ENCODE measurements around the gene BBX. TPM values are rescaled to one million over a fixed set of nuclear protein-coding genes. Genes with fewer than 3 reads are reported as not detected.

The BBX gene
- total and polyA plus RNA-seq, 2 of the 4 experiments (the other 2 are of a cell fraction): 13.6 to 107 TPM

DNA sequence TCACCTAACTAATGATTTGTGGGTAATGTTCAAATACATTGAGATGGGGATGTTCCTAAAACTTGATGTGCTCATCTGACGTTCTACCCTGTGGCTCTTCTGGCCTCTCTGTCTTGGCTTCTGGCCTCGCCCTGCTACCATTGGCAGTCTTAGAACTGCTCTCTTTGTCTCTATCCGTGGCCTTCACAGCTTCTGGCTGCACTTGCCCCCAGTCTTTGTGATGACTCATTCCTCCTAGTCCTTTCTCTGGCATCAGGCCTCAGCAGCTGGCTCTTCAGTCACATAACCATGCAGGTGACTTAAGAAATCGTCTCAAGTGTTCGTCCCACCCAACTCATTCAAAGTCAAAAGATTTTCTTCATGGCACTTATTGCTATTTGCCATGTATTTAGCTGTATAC, 188.1 kb downstream of the BBX start:
- Histone ChIP-seq H2BK120ac (ENCODE audit: low read depth, low read length) (no peak overlapping the region), H3K79me1 (ENCODE audit: low read depth in 1 of 2, low read length in 2 of 2) (no peaks in the 10 kb centered on the region), H3K9me3 (ENCODE audit: control insufficient read depth, insufficient read depth, low read length) (no peaks in the 10 kb centered on the region), H2BK5ac (ENCODE audit: low read depth, low read length, poor library complexity, severe bottlenecking) (no peak overlapping the region), H3K9me1 (ENCODE audit: insufficient read depth, low read length) (no peaks in the 10 kb centered on the region; the same call in 1 of the 2 replicates), H3K56ac (ENCODE audit: extremely low read depth, insufficient read depth, low read length) (no peak overlapping the region), H3K4ac (ENCODE audit: low read depth, low read length) (no peak overlapping the region), H2AK5ac (ENCODE audit: low read depth, low read length) (no peak overlapping the region), H4K8ac (ENCODE audit: low read depth in 2 of 2, low read length in 2 of 2) (no peak overlapping the region), H4K91ac (ENCODE audit: insufficient read depth, low read depth, low read length) (no peak overlapping the region), H2BK20ac (ENCODE audit: low read depth, low read length) (no peak overlapping the region), H2BK15ac (ENCODE audit: low read depth, low read length) (no peak overlapping the region), H3K9ac (ENCODE audit: low read depth, low read length) (no peak overlapping the region), H3K4me3 (ENCODE audit: insufficient read depth, low read depth, low read length) (no peak overlapping the region), H2AFZ (replicated peaks; ENCODE audit: low read length, poor library complexity) (no peak overlapping the region), H4K5ac (ENCODE audit: low read depth, low read length) (no peak overlapping the region), H3K4me2 (ENCODE audit: low read depth, low read length) (no peak overlapping the region), H3K4me1 (ENCODE audit: control insufficient read depth, insufficient read depth, low read length) (no peaks in the 10 kb centered on the region), H3K27ac (ENCODE audit: insufficient read depth, low read length) (no peak overlapping the region), H3K23ac (ENCODE audit: low read depth, low read length) (no peak overlapping the region), H4K20me1 (ENCODE audit: insufficient read depth, low read length) (no peaks in the 10 kb centered on the region), H3K36me3 (ENCODE audit: control insufficient read depth, insufficient read depth, low read length) (0 out of 2 replicates have a peak, but pooled peaks cover 2% of the 10 kb centered on the region), H2AK9ac (replicated peaks; ENCODE audit: low read depth, low read length, poor library complexity) (no peak overlapping the region), H3K27me3 (ENCODE audit: control insufficient read depth, insufficient read depth, low read length) (no peaks in the 10 kb centered on the region), H3K14ac (replicated peaks; ENCODE audit: low read depth, low read length) (no peak overlapping the region), H3K18ac (ENCODE audit: low read depth, low read length) (no peak overlapping the region)
- dilution Hi-C loops (cut with HindIII; ENCODE audit: low sequenced_read_pairs, unreplicated experiment): no loop called here
- BruUV-seq (replicated peaks): no TSS peak
- POLR2A ChIA-PET (ENCODE audit: unreplicated experiment): no interaction called here
- WGBS, 2 experiments (ENCODE audit: extremely low coverage in 2 of 2, insufficient read length in 1 of 2): 89% methylated on average over 3 of the region's 5 CpGs; no CpG with 5 or more reads in 1 of the 2 experiments
- intact Hi-C loops (cut with micrococcal nuclease): no loop called here
- DNase-seq: peak; percentile 46
- no peak for ATAC-seq (ENCODE audit: low read depth)
- TF ChIP-seq, protein P1, sequence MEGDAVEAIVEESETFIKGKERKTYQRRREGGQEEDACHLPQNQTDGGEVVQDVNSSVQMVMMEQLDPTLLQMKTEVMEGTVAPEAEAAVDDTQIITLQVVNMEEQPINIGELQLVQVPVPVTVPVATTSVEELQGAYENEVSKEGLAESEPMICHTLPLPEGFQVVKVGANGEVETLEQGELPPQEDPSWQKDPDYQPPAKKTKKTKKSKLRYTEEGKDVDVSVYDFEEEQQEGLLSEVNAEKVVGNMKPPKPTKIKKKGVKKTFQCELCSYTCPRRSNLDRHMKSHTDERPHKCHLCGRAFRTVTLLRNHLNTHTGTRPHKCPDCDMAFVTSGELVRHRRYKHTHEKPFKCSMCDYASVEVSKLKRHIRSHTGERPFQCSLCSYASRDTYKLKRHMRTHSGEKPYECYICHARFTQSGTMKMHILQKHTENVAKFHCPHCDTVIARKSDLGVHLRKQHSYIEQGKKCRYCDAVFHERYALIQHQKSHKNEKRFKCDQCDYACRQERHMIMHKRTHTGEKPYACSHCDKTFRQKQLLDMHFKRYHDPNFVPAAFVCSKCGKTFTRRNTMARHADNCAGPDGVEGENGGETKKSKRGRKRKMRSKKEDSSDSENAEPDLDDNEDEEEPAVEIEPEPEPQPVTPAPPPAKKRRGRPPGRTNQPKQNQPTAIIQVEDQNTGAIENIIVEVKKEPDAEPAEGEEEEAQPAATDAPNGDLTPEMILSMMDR (conservative IDR thresholded peaks at IDR 0.05; ENCODE audit: low read depth, low read length): no peak
- peak; percentile 24; the same call in 1 of the 2 replicates for TF ChIP-seq MAZ (IDR thresholded peaks at IDR 0.05; ENCODE audit: borderline replicate concordance, low read depth, low read length)
- in situ Hi-C loops (cut with MboI; ENCODE audit: low sequenced_read_pairs): no loop called here
- CTCF ChIA-PET: interaction anchor here (1.2 kb wide), 1 partner anchor 42 kb away, joined by 3 read pairs; no protein-coding TSS in a partner anchor

Measured in IMR-90 (cell line).